Hepatocyte (in vitro differentiated cells): Measurements from ENCODE around the gene ABHD17B. TPM values are rescaled to one million over a fixed set of nuclear protein-coding genes. Genes with fewer than 3 reads are reported as not detected.

Source experiments
- DNase-seq: peaks from one replicate; pipeline ENCODE4 v3.0.0-alpha.2; 2016; ENCODE audit warnings: low spot score
- H2AFZ ChIP-seq: fragments of 200-600 bp; sonication (generic); 2 replicates; pipeline ENCODE4 v1.6.0; 2016; ENCODE audit warnings: antibody characterized with exemption, mild to moderate bottlenecking
- H3K27ac ChIP-seq: fragments of 200-600 bp; sonication (generic); 2 replicates; pipeline ENCODE4 v1.5.1; 2016; ENCODE audit warnings: mild to moderate bottlenecking
- H3K27me3 ChIP-seq: fragments of 200-600 bp; sonication (generic); 2 replicates; pipeline ENCODE4 v1.6.1; 2016
- H3K36me3 ChIP-seq: fragments of 200-600 bp; sonication (generic); replicated peaks from 2 replicates; pipeline ENCODE4 v1.5.1; 2016; ENCODE audit warnings: low read depth; ENCODE audit not compliant: insufficient read depth
- H3K4me1 ChIP-seq: fragments of 200-600 bp; sonication (generic); 2 replicates; pipeline ENCODE4 v1.5.1; 2016; ENCODE audit warnings: mild to moderate bottlenecking, moderate library complexity; ENCODE audit not compliant: insufficient read depth
- H3K4me2 ChIP-seq: fragments of 200-600 bp; sonication (generic); 2 replicates; pipeline ENCODE4 v1.6.0; 2016
- H3K4me3 ChIP-seq: fragments of 200-600 bp; sonication (generic); 2 replicates; pipeline ENCODE4 v1.5.1; 2016; ENCODE audit warnings: mild to moderate bottlenecking
- H3K79me2 ChIP-seq: fragments of 200-600 bp; sonication (generic); 2 replicates; pipeline ENCODE4 v1.6.0; 2017; ENCODE audit warnings: mild to moderate bottlenecking
- H3K9me2 ChIP-seq: fragments of 200-600 bp; sonication (generic); replicated peaks from 2 replicates; pipeline ENCODE4 v1.6.0; 2017; ENCODE audit warnings: mild to moderate bottlenecking; ENCODE audit not compliant: insufficient read depth
- H3K9me3 ChIP-seq: fragments of 200-600 bp; sonication (generic); 2 replicates; pipeline ENCODE4 v1.5.1; 2016; ENCODE audit warnings: low read depth, mild to moderate bottlenecking
- H4K20me1 ChIP-seq: fragments of 200-600 bp; sonication (generic); 2 replicates; pipeline ENCODE4 v1.6.0; 2016; ENCODE audit warnings: mild to moderate bottlenecking; ENCODE audit not compliant: insufficient read depth, poor library complexity, severe bottlenecking
- EZH2 ChIP-seq: fragments of 200-600 bp; sonication (generic); IDR thresholded peaks from 2 replicates; pipeline ENCODE4 v1.6.1; 2016; ENCODE audit warnings: antibody characterized with exemption, mild to moderate bottlenecking, borderline replicate concordance
- EZH2phosphoT487 ChIP-seq: fragments of 200-600 bp; sonication (generic); IDR thresholded peaks from one replicate; pipeline ENCODE4 v1.6.1; 2018; ENCODE audit warnings: antibody characterized with exemption, mild to moderate bottlenecking, low read depth, moderate library complexity; ENCODE audit not compliant: unreplicated experiment, severe bottlenecking
- WGBS: methylation state at CpG from one replicate; pipeline ENCODE4 v1.1.6; 2016; ENCODE audit warnings: low lambda C conversion rate; ENCODE audit errors: missing lambda C conversion rate; 5-methylcytosine and 5-hydroxymethylcytosine counted together
- polyA plus RNA-seq: library from polyadenylated mRNA; unstranded; fragments of >200 nt; fragmentation: Nextera tagmentation; extraction: Ambion mirVana; gene quantifications from 2 replicates; pipeline ENCODE4 v1.2.1, GENCODE V29; 2016
- total RNA-seq: library from RNA; depleted of rRNA; stranded (reverse); fragments of >200 nt; gene quantifications from 2 replicates; pipeline ENCODE4 v1.2.3, GENCODE V29; 2014
- TF ChIP-seq, protein P1 (sequence below): fragments of 200-600 bp; sonication (generic); IDR thresholded peaks from 2 replicates; pipeline ENCODE4 v1.5.1; 2016; ENCODE audit warnings: antibody characterized with exemption, mild to moderate bottlenecking; ENCODE audit not compliant: poor library complexity

ABHD17B gene
- total and polyA plus RNA-seq, 2 experiments from 2014 or later = 26.9 to 40.0 TPM

GRCh38 chr9:71921190-71921814, 10.3 kb upstream of the ABHD17B start:
- no peak overlapping the region for H3K4me3 ChIP-seq
- H3K79me2 ChIP-seq = peaks cover 90% of the 10 kb centered on the region
- H3K9me2 ChIP-seq = no peaks in the 10 kb centered on the region
- H3K4me2 ChIP-seq = no peak overlapping the region
- no peaks in the 10 kb centered on the region for H3K36me3 ChIP-seq
- no peak for DNase-seq
- H3K4me1 ChIP-seq = no peaks in the 10 kb centered on the region
- H2AFZ ChIP-seq = no peak overlapping the region
- H4K20me1 ChIP-seq = no peaks in the 10 kb centered on the region
- no peak overlapping the region for H3K27ac ChIP-seq
- TF ChIP-seq, protein P1, sequence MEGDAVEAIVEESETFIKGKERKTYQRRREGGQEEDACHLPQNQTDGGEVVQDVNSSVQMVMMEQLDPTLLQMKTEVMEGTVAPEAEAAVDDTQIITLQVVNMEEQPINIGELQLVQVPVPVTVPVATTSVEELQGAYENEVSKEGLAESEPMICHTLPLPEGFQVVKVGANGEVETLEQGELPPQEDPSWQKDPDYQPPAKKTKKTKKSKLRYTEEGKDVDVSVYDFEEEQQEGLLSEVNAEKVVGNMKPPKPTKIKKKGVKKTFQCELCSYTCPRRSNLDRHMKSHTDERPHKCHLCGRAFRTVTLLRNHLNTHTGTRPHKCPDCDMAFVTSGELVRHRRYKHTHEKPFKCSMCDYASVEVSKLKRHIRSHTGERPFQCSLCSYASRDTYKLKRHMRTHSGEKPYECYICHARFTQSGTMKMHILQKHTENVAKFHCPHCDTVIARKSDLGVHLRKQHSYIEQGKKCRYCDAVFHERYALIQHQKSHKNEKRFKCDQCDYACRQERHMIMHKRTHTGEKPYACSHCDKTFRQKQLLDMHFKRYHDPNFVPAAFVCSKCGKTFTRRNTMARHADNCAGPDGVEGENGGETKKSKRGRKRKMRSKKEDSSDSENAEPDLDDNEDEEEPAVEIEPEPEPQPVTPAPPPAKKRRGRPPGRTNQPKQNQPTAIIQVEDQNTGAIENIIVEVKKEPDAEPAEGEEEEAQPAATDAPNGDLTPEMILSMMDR = no peak
- TF ChIP-seq EZH2phosphoT487 (no peak), EZH2 (no peak)
- H3K27me3 ChIP-seq = no peaks in the 10 kb centered on the region
- H3K9me3 ChIP-seq = no peaks in the 10 kb centered on the region

- WGBS = 73% methylated on average over 1 of the region's 1 CpG
- H3K79me2 ChIP-seq = peaks cover 92% of the 10 kb centered on the region
- H3K4me2 ChIP-seq = no peak overlapping the region
- H3K27me3 ChIP-seq = no peaks in the 10 kb centered on the region
- no peak overlapping the region for H3K27ac ChIP-seq
- H3K9me2 ChIP-seq = no peaks in the 10 kb centered on the region
- H3K4me1 ChIP-seq = no peaks in the 10 kb centered on the region
- no peak overlapping the region for H2AFZ ChIP-seq
- DNase-seq = no peak
- H4K20me1 ChIP-seq = peaks cover 6% of the 10 kb centered on the region
- H3K36me3 ChIP-seq = no peaks in the 10 kb centered on the region
- no peak overlapping the region for H3K4me3 ChIP-seq
- no peak for TF ChIP-seq EZH2phosphoT487
- no peak for TF ChIP-seq EZH2
- TF ChIP-seq, protein P1 = no peak
- H3K9me3 ChIP-seq = no peaks in the 10 kb centered on the region
Measured at GRCh38 chr9:71920456-71921189, 9.6 kb upstream of the ABHD17B start.

DNA sequence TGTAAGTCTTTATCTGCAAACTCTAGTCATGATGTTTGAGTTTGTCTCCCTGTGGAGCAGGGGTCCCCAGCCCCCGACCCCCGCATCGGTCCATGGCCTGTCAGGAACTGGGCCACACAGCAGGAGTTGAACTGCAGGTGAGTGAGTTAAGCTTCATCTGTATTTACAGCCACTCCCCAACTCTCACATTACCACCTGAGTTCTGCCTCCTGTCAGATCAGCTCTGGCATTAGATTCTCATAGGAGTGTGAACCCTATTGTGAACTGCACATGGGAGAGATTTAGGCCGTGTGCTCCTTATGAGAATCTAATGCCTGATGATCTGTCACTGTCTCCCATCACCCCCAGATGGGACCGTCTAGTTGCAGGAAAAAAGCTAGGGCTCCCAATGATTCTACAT, 7.4 kb upstream of the ABHD17B start:
- no peak for TF ChIP-seq EZH2
- Histone ChIP-seq H3K27me3 (no peaks in the 10 kb centered on the region), H3K4me3 (no peak overlapping the region), H3K9me2 (no peaks in the 10 kb centered on the region), H3K4me2 (no peak overlapping the region), H3K36me3 (no peaks in the 10 kb centered on the region), H4K20me1 (peaks cover 17% of the 10 kb centered on the region), H3K9me3 (no peaks in the 10 kb centered on the region), H3K27ac (no peak overlapping the region), H3K79me2 (peaks cover 95% of the 10 kb centered on the region), H3K4me1 (peaks cover 4% of the 10 kb centered on the region), H2AFZ (no peak overlapping the region)
- no peak for DNase-seq
- WGBS = 93% methylated on average over 5 of the region's 5 CpGs

DNA sequence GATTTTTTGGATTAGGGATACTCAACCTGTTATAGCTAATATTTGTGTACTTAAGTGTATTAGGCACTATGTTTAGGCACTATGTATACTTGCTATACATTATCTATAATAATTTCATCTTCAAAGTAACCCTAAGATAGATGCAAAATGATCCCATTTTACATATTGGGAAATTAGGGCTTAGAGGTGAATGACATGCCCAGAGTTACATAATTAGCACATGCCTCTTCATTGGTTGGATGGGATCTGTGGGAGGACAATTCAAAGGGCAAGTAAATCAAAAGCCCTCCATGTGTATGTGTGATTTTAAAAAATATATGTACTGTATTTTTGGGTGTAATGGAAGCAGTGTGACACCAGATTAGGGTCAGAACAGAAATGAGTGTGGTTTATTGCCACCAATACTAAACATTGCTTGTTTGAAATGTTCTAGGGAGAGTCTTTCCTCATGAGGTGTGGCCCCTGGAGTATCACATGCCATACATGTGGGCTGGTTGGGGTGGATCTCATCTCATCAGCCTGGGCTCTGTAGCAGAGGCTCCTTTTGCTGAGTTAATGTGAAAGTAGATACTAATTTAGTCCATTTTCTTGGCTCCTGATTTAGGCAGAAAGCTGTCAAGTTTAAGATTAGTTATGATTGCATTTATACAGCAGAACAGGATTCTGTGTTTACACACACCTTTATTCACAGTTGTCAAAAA, 6.0 kb upstream of the ABHD17B start:
- no peak for DNase-seq
- Histone ChIP-seq H2AFZ (no peak overlapping the region), H3K36me3 (no peaks in the 10 kb centered on the region), H3K79me2 (peaks cover 93% of the 10 kb centered on the region), H3K27ac (no peak overlapping the region), H3K9me3 (no peaks in the 10 kb centered on the region), H3K27me3 (no peaks in the 10 kb centered on the region), H3K4me2 (no peak overlapping the region), H3K4me3 (no peak overlapping the region), H3K9me2 (no peaks in the 10 kb centered on the region), H4K20me1 (peaks cover 23% of the 10 kb centered on the region), H3K4me1 (peaks cover 9% of the 10 kb centered on the region)
- TF ChIP-seq, protein P1 = no peak
- TF ChIP-seq EZH2phosphoT487 = no peak
- TF ChIP-seq EZH2 = no peak
